ENCODE data around the gene NUDT14. TPM values are rescaled to one million over a fixed set of nuclear protein-coding genes. Genes with fewer than 3 reads are reported as not detected.

Gene NUDT14
- total and polyA plus RNA-seq, 2 of the 8 experiments (the other 6 are each of a cell fraction or from before 2014, with no cell fraction given) = 25.5 to 33.3 TPM

GRCh38 chr14:105218611-105219010 lies 37.5 kb upstream of the NUDT14 start (continued):
- TF ChIP-seq SP4 (IDR thresholded peaks at IDR 0.05; ENCODE audit: low read length) = no peak
